Stomach (tissue), 4 donors: ENCODE data around the gene SAP30L.

Source experiments
- CTCF ChIP-seq, 7 experiments: fragments of 450-650 bp in 4 of 7; fragments of 200-600 bp in 3 of 7; sonication (generic) in 3 of 7; IDR thresholded peaks; one replicate each; pipeline ENCODE4 v1.5.1; 2016 to 2019; ENCODE audit warnings: antibody characterized with exemption in 7 of 7, control low read depth in 2 of 7, mild to moderate bottlenecking in 1 of 7
- EP300 ChIP-seq: sonication (generic); formaldehyde crosslinking; IDR thresholded peaks from one replicate; pipeline ENCODE4 v1.6.1; 2017; ENCODE audit warnings: antibody characterized with exemption
- POLR2A ChIP-seq, 4 donors: fragments of 450-650 bp; IDR thresholded peaks; one replicate each; pipeline ENCODE4 v1.6.1; 2016; ENCODE audit warnings: antibody characterized with exemption in 4 of 4, control low read depth in 2 of 4, mild to moderate bottlenecking in 1 of 4, moderate library complexity in 1 of 4

GRCh38 chr5:154484393-154485095, 38.7 kb downstream of the SAP30L start:
- TF ChIP-seq CTCF (IDR thresholded peaks at IDR 0.05) (no peak), POLR2A (IDR thresholded peaks at IDR 0.05) (no peak), EP300 (no peak)
